ENCODE measurements around the gene NDUFV1.
"Not testable (repeated sequence)": the region's sequence is repeated elsewhere in the genome, so short reads cannot be mapped to it uniquely, and the experiment has no call there.

NDUFV1 gene

DNA sequence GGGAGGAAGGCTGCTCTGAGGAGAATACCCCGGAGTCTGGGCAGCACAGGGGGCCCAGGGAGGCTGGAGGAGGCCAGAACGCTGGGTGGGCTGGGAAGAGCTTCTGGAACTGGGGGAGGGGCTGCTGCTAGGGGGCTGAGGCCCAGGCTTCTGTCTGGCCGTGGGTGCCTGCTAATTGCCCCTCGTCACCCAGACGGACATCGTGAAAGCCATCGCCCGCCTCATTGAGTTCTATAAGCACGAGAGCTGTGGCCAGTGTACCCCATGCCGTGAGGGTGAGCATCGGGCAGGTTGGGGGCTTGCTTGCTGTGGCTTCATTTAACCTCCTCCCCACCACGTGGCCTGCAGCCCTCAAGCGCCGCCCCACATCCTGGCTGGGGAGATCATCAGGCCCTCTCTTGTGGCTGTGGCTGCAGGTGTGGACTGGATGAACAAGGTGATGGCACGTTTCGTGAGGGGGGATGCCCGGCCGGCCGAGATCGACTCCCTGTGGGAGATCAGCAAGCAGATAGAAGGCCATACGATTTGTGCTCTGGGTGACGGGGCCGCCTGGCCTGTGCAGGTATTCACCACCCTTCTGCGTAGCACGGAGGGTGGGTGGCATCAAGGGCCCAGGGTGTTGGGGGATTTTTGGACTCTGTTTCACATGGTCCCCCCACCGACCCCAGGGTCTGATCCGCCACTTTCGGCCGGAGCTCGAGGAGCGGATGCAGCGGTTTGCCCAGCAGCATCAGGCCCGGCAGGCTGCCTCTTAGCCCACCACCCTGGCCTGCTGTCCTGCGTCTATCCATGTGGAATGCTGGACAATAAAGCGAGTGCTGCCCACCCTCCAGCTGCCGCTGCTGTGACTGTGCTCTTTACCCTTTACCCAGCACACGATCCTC, 5.2 kb downstream of the NDUFV1 start:
- no peak for DNase-seq

DNA sequence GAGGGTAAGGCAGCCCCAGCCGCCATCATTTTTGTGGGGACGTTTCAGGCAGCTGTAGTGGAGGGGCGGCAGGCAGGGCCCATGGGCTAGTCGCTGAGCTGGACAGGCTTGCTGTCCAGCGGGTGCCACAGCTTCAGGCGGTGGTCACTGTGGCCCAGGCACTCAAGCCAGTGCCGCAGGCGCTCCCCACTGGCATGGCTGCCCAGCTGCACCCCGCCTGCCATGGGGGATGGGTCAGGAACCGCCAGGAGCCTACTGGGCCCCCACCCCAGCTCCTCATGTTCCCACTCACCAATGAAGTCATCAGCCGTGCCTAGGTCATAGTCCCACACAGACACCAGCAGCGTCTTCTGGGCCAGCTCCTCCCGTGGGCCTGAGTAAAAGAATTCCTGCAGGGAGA, 6.0 kb downstream of the NDUFV1 start:
- no peak for DNase-seq

DNA sequence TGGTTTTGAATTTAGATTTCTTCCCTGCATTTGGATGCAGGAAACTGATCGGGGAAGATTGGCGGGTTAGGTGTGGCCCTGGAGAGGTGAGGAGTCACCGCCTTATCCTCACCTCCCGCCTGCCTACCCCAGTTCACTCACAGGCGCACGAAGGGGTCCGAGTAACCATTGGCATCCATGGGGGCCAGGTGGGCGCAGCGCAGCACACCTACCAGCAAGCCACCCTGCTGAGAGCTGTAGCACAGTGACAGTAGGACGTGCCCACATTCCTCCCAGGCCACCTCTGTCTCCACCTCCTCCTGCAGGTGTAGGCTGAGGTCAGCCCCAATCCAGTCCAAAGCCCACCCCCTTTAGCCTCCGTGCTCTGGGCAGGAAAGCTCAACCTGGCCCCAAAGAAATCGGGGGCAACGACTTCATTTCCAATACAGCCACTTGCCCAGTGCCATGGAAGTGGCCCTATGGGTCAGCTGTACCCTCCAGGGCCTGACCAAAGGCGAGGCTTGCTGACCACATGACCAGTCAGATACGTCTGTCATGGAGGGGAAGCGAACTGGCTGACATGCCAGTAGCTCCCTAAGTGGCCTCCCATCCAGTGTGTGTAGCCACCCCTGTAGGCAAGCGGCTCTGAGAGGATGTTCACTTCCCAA, 6.7 kb downstream of the NDUFV1 start:
- DNase-seq = no peak

GRCh38 chr11:67613960-67614715, 7.4 kb downstream of the NDUFV1 start:
- DNase-seq = peak; percentile 94

DNA sequence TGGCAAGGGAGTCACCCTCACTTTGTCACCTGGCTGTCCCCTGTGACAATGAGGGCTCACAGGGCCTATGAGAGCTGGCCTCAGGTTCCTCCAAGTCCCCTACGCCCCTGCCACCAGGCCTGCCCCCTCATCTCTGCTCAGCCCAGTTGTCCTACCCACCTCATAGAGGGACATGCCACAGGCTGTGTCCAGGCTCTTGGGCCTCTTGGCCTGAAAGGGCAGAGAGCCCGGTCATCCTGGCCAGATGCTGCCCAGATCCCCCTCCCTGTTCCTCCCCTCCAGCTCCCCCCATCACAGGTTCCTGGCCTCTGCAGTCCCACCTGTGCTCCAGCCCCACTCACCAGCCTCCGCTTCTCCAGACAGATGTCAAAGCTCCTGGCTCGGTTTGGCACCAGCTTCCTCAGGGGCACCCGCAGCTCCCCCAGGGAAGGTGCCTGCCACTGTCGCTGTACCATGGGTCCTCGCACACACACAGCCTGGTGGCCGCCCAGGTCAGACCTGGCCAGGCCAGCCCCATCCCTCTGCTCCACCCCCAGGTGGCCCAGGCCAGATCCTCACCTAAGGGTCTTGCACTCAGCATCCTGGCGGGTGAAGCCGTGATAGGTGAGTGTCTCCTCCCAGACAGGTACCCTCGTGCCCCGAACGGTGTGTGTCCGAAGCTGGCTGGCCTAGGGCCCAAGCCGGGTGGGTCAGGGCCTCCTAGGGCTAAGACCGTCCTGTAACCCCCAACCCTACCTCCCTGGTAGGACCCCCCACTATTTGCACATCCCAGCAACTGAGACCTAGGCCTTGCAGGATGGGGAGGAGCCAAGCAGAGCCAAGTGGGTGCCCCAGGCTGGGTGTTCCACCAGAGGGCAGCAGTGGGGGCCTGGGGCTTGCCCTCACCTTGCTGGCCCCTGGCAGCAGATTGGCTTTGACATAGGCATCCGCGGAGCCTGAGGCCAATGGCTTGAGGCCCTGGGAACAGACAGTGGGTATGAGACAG, 8.3 kb downstream of the NDUFV1 start:
- peak; percentile 82 for DNase-seq

DNA sequence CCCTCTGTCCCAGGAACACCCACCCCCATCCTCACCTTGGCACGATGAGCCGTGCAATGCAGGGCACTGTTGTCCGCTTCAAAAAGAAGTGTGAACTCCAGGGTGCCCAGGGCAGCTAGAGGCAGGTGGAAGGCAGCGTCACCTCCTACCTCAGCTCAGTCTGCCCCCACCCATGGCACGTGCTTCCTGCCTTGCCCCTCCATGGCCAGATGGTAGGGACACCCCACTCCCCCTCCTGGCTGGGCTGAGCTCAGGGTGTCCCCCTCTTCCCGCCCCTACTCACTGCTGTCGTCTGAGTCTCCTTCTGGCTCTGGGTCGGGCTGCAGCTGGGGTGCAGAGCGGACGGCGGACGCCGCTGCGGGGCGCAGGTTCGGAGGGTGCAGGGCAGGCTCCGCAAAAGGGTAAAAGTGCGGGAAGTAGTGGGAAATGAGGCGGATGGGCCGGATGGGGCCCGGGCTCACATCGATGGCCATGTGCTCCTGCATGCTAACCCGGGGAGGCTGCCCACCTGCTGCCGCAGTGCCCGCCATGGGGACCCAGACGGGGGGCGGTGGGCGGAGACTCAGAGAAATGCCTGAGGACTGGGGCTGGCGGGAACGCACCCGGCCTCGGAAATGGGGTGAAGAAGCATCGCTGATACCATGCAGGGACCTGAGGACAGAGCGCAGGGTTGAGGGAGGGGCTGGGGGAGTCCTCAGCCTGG, 9.1 kb downstream of the NDUFV1 start:
- no peak for DNase-seq

- no peak for DNase-seq
These were observed 9.9 kb downstream of the NDUFV1 start for GRCh38 chr11:67616431-67617242.

DNA sequence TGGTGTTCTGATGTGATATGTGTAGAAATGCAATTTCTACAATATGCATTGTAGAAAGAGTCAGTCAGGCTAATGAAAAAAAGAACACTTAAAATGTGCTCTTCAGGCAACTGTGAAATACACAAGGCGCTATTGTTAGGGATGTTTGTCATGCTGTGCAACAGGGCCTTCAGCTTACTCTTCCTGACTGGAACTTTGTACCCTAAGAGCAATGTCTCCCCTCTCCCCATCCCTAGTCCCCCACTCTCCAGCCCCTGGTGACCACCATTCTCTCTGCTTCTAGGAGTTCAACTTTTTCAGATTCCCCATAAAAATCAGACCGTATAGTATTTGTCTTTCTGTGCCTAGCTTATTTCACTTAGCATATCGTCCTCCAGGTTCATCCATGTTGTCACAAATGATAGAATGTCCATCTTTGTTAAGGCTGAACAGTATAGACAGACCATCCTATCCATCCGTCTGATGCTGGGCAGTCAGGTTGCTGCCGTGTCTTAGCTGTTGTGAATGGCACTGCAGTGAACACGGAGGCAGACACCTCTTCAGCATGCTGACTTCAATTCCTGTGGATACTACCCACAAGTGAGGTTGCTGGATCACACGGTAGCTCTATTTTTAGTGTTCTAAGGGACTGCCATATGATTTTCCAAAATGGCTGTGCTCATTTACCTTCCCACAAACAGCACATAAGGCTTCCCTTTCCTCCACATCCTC, 10.7 kb downstream of the NDUFV1 start:
- no peak for DNase-seq

- not testable (repeated sequence) for DNase-seq
These were observed 12.3 kb downstream of the NDUFV1 start for GRCh38 chr11:67618901-67619659.

- DNase-seq = not testable (repeated sequence)
These were observed 13.2 kb downstream of the NDUFV1 start for GRCh38 chr11:67619683-67620618.

DNA sequence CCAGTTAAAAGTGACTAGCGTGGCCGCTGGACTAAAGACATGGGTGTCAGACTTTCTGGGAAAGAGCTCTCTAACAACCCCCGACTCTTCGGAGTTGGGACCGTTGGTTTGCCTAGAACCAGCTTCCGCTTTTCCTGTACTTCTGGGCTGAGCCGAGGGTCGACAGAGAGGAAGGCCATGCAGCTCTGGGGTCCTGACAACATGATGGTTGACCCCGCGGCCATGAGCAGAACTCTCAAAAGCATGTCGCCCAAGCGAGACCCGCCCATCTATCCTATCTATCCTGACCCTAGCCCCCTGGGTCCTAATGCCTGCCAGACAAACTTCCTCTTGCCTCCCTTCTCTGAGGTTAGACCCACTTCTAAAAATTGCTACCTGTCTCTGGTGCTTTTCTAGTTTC, 13.9 kb downstream of the NDUFV1 start:
- not testable (repeated sequence) for DNase-seq

- not testable (repeated sequence) for DNase-seq
These were observed 15.2 kb downstream of the NDUFV1 start for GRCh38 chr11:67621928-67622327.

DNA sequence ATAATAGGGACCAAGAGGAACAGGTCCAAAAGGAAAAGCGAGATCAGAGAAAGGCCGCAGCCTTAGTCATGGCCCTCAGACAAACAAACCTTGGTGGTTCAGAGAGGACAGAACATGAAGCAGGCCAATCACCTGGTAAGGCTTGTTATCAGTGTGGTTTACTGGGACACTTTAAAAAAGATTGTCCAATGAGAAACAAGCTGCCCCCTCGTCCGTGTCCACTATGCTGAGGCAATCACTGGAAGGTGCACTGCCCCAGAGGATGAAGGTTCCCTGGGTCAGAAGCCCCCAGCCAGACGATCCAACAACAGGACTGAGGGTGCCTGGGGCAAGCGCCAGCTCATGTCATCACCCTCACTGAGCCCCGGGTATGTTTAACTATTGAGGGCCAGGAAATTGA, 16.2 kb downstream of the NDUFV1 start:
- not testable (repeated sequence) for DNase-seq

GRCh38 chr11:67623795-67624194, 17.1 kb downstream of the NDUFV1 start:
- not testable (repeated sequence) for DNase-seq

- not testable (repeated sequence) for DNase-seq
These were observed 19.5 kb downstream of the NDUFV1 start for GRCh38 chr11:67626131-67626833.

- no peak for DNase-seq
These were observed 20.2 kb downstream of the NDUFV1 start for GRCh38 chr11:67626970-67627369.

- no peak for DNase-seq
These were observed 20.7 kb downstream of the NDUFV1 start for GRCh38 chr11:67627441-67627811.
